HEK293 (cell line): ENCODE results near the gene DCST2.

Experiments used
- SALL2 ChIP-seq: fragments of 450-650 bp; formaldehyde crosslinking; IDR thresholded peaks from 2 replicates; pipeline ENCODE4 v1.5.0; 2017; ENCODE audit warnings: missing biosample characterization, mild to moderate bottlenecking, missing genetic modification characterization, borderline replicate concordance
- ZNF121 ChIP-seq: fragments of 450-650 bp; formaldehyde crosslinking; IDR thresholded peaks from 2 replicates; pipeline ENCODE4 v1.5.1; 2016; ENCODE audit warnings: missing biosample characterization, missing genetic modification characterization
- ZNF274 ChIP-seq, 2 experiments: fragments of 200-500 bp in 1 of 2; fragments of 450-650 bp in 1 of 2; sonication (Bioruptor generic) in 1 of 2; formaldehyde crosslinking in 1 of 2; IDR thresholded peaks; 2 replicates each; pipeline versions ENCODE4 v1.5.1 to v1.6.1; 2014 to 2016; ENCODE audit warnings: borderline replicate concordance in 1 of 2, inconsistent platforms in 1 of 2, low read length in 1 of 2, missing biosample characterization in 1 of 2, missing genetic modification characterization in 1 of 2
- ZNF660 ChIP-seq: fragments of 450-650 bp; IDR thresholded peaks from 2 replicates; pipeline ENCODE4 v1.5.1; 2018; ENCODE audit warnings: missing biosample characterization, mild to moderate bottlenecking, missing genetic modification characterization
- ZSCAN30 ChIP-seq: fragments of 450-650 bp; IDR thresholded peaks from 2 replicates; pipeline ENCODE4 v1.5.1; 2018; ENCODE audit warnings: missing biosample characterization, mild to moderate bottlenecking, missing genetic modification characterization, moderate library complexity
- TF ChIP-seq, protein P1 (sequence below): fragments of 450-650 bp; IDR thresholded peaks from 2 replicates; pipeline ENCODE4 v1.5.1; 2018; ENCODE audit warnings: missing biosample characterization, missing genetic modification characterization
- TF ChIP-seq, protein P2 (sequence below): fragments of 450-650 bp; formaldehyde crosslinking; IDR thresholded peaks from 2 replicates; pipeline ENCODE4 v1.5.1; 2016; ENCODE audit warnings: missing biosample characterization, missing genetic modification characterization
- TF ChIP-seq, protein P3 (sequence below): fragments of 450-650 bp; formaldehyde crosslinking; IDR thresholded peaks from 2 replicates; pipeline ENCODE4 v1.5.1; 2016; ENCODE audit warnings: missing biosample characterization, missing genetic modification characterization
- TF ChIP-seq, protein P4 (sequence below): IDR thresholded peaks from 2 replicates; pipeline ENCODE4 v1.6.1; 2011; ENCODE audit warnings: mild to moderate bottlenecking, low read depth, low read length, borderline replicate concordance
- TF ChIP-seq, protein P5 (sequence below): fragments of 450-650 bp; formaldehyde crosslinking; IDR thresholded peaks from 2 replicates; pipeline ENCODE4 v1.5.1; 2016; ENCODE audit warnings: missing biosample characterization, missing genetic modification characterization

DNA sequence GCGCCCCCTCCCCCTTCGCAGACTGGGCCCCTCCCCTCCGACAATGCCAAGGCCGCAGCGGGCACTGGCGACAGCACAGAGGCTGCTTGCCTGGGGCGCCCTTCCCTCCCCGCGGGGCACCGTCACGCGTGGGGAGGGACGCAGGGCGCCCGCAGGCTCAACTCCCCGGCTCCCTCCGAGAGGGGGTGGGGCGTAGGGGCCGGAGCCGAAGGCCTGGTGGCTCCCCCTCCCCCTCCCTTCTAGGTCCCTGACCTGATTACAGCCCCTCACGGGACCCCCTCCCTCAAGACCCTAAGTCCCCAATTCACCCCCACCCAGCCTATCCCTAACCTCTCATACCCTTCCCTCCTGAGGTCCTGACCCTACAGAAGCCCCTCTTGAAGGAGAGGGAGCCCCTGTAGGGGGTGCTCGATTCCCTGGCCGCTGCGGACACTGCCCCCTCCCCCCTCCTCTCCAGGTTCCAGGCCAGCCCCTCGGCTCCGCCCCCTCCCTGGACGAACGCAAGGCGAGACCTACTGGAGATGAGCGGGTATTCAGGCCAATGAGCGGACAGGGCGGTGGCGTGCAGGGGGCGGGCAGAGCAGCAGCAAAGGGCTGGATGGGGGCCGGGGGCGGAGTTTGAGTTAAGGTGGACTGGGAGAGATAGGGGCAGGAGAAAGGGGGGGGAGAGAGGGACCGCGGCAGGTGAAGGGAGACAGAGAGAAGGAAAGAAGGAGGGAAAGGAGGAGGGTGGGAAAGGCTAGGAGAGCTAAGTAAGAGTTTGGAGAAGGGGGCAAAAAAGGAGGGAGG is 31.7 kb downstream of the DCST2 start:
- TF ChIP-seq ZNF121 (tag by site-specific recombination) (no peak), ZNF660 (no peak), ZNF274 (IDR thresholded peaks at IDR 0.05; ENCODE audit: low read length) (no peak), ZNF274 (tag by site-specific recombination; IDR thresholded peaks at IDR 0.05; ENCODE audit: borderline replicate concordance) (no peak), SALL2 (tag by site-specific recombination) (no peak), ZSCAN30 (tag by site-specific recombination) (peak; percentile 58; the same call in 1 of the 2 replicates)
- TF ChIP-seq, protein P1, sequence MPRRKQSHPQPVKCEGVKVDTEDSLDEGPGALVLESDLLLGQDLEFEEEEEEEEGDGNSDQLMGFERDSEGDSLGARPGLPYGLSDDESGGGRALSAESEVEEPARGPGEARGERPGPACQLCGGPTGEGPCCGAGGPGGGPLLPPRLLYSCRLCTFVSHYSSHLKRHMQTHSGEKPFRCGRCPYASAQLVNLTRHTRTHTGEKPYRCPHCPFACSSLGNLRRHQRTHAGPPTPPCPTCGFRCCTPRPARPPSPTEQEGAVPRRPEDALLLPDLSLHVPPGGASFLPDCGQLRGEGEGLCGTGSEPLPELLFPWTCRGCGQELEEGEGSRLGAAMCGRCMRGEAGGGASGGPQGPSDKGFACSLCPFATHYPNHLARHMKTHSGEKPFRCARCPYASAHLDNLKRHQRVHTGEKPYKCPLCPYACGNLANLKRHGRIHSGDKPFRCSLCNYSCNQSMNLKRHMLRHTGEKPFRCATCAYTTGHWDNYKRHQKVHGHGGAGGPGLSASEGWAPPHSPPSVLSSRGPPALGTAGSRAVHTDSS (tag by site-specific recombination) = no peak; the same call in 1 of the 2 replicates
- TF ChIP-seq, protein P2, sequence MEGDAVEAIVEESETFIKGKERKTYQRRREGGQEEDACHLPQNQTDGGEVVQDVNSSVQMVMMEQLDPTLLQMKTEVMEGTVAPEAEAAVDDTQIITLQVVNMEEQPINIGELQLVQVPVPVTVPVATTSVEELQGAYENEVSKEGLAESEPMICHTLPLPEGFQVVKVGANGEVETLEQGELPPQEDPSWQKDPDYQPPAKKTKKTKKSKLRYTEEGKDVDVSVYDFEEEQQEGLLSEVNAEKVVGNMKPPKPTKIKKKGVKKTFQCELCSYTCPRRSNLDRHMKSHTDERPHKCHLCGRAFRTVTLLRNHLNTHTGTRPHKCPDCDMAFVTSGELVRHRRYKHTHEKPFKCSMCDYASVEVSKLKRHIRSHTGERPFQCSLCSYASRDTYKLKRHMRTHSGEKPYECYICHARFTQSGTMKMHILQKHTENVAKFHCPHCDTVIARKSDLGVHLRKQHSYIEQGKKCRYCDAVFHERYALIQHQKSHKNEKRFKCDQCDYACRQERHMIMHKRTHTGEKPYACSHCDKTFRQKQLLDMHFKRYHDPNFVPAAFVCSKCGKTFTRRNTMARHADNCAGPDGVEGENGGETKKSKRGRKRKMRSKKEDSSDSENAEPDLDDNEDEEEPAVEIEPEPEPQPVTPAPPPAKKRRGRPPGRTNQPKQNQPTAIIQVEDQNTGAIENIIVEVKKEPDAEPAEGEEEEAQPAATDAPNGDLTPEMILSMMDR (tag by site-specific recombination) = peak; percentile 95
- TF ChIP-seq, protein P3, sequence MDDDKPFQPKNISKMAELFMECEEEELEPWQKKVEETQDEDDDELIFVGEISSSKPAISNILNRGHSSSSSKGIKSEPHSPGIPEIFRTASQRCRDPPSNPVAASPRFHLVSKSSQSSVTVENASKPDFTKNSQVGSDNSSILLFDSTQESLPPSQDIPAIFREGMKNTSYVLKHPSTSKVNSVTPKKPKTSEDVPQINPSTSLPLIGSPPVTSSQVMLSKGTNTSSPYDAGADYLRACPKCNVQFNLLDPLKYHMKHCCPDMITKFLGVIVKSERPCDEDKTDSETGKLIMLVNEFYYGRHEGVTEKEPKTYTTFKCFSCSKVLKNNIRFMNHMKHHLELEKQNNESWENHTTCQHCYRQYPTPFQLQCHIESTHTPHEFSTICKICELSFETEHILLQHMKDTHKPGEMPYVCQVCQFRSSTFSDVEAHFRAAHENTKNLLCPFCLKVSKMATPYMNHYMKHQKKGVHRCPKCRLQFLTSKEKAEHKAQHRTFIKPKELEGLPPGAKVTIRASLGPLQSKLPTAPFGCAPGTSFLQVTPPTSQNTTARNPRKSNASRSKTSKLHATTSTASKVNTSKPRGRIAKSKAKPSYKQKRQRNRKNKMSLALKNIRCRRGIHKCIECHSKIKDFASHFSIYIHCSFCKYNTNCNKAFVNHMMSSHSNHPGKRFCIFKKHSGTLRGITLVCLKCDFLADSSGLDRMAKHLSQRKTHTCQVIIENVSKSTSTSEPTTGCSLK = no peak
- TF ChIP-seq, protein P4, sequence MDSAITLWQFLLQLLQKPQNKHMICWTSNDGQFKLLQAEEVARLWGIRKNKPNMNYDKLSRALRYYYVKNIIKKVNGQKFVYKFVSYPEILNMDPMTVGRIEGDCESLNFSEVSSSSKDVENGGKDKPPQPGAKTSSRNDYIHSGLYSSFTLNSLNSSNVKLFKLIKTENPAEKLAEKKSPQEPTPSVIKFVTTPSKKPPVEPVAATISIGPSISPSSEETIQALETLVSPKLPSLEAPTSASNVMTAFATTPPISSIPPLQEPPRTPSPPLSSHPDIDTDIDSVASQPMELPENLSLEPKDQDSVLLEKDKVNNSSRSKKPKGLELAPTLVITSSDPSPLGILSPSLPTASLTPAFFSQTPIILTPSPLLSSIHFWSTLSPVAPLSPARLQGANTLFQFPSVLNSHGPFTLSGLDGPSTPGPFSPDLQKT = no peak
- TF ChIP-seq, protein P5, sequence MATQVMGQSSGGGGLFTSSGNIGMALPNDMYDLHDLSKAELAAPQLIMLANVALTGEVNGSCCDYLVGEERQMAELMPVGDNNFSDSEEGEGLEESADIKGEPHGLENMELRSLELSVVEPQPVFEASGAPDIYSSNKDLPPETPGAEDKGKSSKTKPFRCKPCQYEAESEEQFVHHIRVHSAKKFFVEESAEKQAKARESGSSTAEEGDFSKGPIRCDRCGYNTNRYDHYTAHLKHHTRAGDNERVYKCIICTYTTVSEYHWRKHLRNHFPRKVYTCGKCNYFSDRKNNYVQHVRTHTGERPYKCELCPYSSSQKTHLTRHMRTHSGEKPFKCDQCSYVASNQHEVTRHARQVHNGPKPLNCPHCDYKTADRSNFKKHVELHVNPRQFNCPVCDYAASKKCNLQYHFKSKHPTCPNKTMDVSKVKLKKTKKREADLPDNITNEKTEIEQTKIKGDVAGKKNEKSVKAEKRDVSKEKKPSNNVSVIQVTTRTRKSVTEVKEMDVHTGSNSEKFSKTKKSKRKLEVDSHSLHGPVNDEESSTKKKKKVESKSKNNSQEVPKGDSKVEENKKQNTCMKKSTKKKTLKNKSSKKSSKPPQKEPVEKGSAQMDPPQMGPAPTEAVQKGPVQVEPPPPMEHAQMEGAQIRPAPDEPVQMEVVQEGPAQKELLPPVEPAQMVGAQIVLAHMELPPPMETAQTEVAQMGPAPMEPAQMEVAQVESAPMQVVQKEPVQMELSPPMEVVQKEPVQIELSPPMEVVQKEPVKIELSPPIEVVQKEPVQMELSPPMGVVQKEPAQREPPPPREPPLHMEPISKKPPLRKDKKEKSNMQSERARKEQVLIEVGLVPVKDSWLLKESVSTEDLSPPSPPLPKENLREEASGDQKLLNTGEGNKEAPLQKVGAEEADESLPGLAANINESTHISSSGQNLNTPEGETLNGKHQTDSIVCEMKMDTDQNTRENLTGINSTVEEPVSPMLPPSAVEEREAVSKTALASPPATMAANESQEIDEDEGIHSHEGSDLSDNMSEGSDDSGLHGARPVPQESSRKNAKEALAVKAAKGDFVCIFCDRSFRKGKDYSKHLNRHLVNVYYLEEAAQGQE (tag by site-specific recombination) = no peak; the same call in 1 of the 2 replicates
